ENCODE measurements around the gene KCNC4.

DNA sequence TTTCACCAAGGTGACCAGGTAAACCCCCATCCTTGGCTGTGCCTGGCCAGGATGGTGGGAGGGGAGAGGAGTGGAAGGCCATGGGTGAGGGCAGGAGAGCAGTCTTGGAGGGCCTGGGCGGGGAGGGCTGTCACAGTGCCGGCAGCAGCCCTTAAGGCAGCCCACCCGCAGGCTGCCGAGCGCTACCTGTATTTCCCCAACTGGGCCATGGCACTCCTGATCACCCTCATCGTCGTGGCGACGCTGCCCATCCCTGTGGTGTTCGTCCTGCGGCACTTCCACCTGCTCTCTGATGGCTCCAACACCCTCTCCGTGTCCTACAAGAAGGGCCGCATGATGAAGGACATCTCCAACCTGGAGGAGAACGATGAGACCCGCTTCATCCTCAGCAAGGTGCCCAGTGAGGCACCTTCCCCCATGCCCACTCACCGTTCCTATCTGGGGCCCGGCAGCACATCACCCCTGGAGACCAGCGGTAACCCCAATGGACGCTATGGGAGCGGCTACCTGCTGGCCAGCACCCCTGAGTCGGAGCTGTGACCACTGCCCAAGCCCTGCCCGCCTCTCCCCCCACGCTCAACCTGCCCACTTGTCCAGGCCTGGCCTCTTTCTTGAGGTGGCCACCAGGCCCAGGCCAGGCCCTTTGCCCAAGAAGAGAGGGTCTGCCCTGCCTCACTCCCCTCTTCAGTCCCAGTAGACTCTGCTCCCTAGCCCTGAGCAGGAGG lies 12.0 kb upstream of the KCNC4 start:
- no peak for TF ChIP-seq NFE2L1 (CRISPR knock-in tag; IDR thresholded peaks at IDR 0.05; ENCODE audit: borderline replicate concordance)
- no peak for TF ChIP-seq TBL1XR1 (IDR thresholded peaks at IDR 0.05; ENCODE audit: borderline replicate concordance, low read length, partially characterized antibody)
- TF ChIP-seq, protein P1, sequence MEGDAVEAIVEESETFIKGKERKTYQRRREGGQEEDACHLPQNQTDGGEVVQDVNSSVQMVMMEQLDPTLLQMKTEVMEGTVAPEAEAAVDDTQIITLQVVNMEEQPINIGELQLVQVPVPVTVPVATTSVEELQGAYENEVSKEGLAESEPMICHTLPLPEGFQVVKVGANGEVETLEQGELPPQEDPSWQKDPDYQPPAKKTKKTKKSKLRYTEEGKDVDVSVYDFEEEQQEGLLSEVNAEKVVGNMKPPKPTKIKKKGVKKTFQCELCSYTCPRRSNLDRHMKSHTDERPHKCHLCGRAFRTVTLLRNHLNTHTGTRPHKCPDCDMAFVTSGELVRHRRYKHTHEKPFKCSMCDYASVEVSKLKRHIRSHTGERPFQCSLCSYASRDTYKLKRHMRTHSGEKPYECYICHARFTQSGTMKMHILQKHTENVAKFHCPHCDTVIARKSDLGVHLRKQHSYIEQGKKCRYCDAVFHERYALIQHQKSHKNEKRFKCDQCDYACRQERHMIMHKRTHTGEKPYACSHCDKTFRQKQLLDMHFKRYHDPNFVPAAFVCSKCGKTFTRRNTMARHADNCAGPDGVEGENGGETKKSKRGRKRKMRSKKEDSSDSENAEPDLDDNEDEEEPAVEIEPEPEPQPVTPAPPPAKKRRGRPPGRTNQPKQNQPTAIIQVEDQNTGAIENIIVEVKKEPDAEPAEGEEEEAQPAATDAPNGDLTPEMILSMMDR (CRISPR knock-in tag; IDR thresholded peaks at IDR 0.05): no peak
- TF ChIP-seq, protein P2, sequence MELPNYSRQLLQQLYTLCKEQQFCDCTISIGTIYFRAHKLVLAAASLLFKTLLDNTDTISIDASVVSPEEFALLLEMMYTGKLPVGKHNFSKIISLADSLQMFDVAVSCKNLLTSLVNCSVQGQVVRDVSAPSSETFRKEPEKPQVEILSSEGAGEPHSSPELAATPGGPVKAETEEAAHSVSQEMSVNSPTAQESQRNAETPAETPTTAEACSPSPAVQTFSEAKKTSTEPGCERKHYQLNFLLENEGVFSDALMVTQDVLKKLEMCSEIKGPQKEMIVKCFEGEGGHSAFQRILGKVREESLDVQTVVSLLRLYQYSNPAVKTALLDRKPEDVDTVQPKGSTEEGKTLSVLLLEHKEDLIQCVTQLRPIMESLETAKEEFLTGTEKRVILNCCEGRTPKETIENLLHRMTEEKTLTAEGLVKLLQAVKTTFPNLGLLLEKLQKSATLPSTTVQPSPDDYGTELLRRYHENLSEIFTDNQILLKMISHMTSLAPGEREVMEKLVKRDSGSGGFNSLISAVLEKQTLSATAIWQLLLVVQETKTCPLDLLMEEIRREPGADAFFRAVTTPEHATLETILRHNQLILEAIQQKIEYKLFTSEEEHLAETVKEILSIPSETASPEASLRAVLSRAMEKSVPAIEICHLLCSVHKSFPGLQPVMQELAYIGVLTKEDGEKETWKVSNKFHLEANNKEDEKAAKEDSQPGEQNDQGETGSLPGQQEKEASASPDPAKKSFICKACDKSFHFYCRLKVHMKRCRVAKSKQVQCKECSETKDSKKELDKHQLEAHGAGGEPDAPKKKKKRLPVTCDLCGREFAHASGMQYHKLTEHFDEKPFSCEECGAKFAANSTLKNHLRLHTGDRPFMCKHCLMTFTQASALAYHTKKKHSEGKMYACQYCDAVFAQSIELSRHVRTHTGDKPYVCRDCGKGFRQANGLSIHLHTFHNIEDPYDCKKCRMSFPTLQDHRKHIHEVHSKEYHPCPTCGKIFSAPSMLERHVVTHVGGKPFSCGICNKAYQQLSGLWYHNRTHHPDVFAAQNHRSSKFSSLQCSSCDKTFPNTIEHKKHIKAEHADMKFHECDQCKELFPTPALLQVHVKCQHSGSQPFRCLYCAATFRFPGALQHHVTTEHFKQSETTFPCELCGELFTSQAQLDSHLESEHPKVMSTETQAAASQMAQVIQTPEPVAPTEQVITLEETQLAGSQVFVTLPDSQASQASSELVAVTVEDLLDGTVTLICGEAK (IDR thresholded peaks at IDR 0.05): no peak
- TF ChIP-seq, protein P2 (CRISPR knock-in tag; IDR thresholded peaks at IDR 0.05): no peak
- no peak for TF ChIP-seq CBFB (CRISPR knock-in tag; IDR thresholded peaks at IDR 0.05)
- TF ChIP-seq POLR2A (IDR thresholded peaks at IDR 0.05; ENCODE audit: insufficient read depth in 1 of 2, low read depth in 2 of 2, low read length in 2 of 2): no peak
- TF ChIP-seq, protein P3, sequence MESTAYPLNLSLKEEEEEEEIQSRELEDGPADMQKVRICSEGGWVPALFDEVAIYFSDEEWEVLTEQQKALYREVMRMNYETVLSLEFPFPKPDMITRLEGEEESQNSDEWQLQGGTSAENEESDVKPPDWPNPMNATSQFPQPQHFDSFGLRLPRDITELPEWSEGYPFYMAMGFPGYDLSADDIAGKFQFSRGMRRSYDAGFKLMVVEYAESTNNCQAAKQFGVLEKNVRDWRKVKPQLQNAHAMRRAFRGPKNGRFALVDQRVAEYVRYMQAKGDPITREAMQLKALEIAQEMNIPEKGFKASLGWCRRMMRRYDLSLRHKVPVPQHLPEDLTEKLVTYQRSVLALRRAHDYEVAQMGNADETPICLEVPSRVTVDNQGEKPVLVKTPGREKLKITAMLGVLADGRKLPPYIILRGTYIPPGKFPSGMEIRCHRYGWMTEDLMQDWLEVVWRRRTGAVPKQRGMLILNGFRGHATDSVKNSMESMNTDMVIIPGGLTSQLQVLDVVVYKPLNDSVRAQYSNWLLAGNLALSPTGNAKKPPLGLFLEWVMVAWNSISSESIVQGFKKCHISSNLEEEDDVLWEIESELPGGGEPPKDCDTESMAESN (CRISPR knock-in tag; conservative IDR thresholded peaks at IDR 0.05): no peak
- TF ChIP-seq EP300 (IDR thresholded peaks at IDR 0.05; ENCODE audit: low read depth in 2 of 2, low read length in 2 of 2): no peak
- TF ChIP-seq EP300 (CRISPR knock-in tag; IDR thresholded peaks at IDR 0.05; ENCODE audit: borderline replicate concordance): no peak
- TF ChIP-seq YY1 (IDR thresholded peaks at IDR 0.05; ENCODE audit: insufficient read depth, insufficient replicate concordance, low read depth, low read length): no peak
- no peak for TF ChIP-seq ZNF839 (CRISPR knock-in tag; IDR thresholded peaks at IDR 0.05; ENCODE audit: borderline replicate concordance)
- TF ChIP-seq, protein P4, sequence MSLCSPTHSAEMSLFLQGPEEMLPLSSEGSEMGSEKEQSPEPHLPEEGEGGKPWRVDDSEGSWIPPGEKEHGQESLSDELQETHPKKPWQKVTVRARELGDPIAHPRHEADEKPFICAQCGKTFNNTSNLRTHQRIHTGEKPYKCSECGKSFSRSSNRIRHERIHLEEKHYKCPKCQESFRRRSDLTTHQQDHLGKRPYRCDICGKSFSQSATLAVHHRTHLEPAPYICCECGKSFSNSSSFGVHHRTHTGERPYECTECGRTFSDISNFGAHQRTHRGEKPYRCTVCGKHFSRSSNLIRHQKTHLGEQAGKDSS (CRISPR knock-in tag; IDR thresholded peaks at IDR 0.05; ENCODE audit: borderline replicate concordance, low read depth): no peak
- TF ChIP-seq, protein P5, sequence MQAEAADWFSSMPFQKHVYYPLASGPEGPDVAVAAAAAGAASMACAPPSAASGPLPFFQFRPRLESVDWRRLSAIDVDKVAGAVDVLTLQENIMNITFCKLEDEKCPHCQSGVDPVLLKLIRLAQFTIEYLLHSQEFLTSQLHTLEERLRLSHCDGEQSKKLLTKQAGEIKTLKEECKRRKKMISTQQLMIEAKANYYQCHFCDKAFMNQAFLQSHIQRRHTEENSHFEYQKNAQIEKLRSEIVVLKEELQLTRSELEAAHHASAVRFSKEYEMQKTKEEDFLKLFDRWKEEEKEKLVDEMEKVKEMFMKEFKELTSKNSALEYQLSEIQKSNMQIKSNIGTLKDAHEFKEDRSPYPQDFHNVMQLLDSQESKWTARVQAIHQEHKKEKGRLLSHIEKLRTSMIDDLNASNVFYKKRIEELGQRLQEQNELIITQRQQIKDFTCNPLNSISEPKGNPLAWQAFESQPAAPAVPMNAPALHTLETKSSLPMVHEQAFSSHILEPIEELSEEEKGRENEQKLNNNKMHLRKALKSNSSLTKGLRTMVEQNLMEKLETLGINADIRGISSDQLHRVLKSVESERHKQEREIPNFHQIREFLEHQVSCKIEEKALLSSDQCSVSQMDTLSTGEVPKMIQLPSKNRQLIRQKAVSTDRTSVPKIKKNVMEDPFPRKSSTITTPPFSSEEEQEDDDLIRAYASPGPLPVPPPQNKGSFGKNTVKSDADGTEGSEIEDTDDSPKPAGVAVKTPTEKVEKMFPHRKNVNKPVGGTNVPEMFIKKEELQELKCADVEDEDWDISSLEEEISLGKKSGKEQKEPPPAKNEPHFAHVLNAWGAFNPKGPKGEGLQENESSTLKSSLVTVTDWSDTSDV (CRISPR knock-in tag; IDR thresholded peaks at IDR 0.05): no peak
- no peak for TF ChIP-seq HMG20A (CRISPR knock-in tag; IDR thresholded peaks at IDR 0.05; ENCODE audit: borderline replicate concordance)
- TF ChIP-seq KAT8 (CRISPR knock-in tag; IDR thresholded peaks at IDR 0.05): no peak
